ENCODE results near the gene SPOCK1. TPM values are rescaled to one million over a fixed set of nuclear protein-coding genes. Genes with fewer than 3 reads are reported as not detected.

Gene SPOCK1
- total RNA-seq, 1 experiment from 2014 or later, result 0.27 TPM

DNA sequence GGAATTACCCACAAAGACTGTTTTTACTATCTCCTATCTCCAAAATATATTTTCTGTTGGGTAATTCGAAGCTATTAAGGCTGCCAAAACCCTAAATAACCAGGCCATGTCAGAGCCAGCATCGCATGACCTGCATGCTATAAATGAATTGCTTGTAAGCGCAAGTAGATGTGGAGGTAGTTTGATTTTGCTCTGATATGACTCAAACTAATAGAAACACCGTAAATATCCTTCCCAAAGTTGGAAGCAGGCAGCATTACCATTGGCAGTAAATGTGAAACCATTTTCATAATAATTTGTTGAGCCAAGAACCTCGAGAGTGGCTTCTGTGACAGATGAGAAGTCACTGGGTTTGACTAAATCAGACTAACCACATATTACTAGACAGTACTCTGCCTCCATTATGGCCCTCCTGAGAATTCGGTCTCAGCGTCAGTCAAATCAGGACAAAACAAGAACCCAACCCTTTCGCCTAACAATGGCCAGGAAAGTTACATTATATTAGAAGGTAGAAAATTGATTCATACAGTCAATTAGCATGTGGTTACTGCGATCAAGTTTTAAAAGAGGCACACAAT is 289.8 kb downstream of the SPOCK1 start:
- DNase-seq (ENCODE audit: low read depth, low spot score) (no peak), ATAC-seq (no peak)
- Histone ChIP-seq H3K4me1 (ENCODE audit: control insufficient read depth in 1 of 2, insufficient read depth in 2 of 2, low read length in 2 of 2) (no peaks in the 10 kb centered on the region), H3K79me2 (ENCODE audit: insufficient read depth, low read length) (no peaks in the 10 kb centered on the region), H3K27ac (ENCODE audit: low read depth, low read length) (no peak overlapping the region), H3K36me3 (ENCODE audit: control insufficient read depth in 1 of 2, insufficient read depth in 2 of 2, low read length in 2 of 2) (no peaks in the 10 kb centered on the region), H3K9me2 (ENCODE audit: insufficient read depth) (no peaks in the 10 kb centered on the region), H3K9me3 (ENCODE audit: control insufficient read depth in 1 of 2, insufficient read depth in 1 of 2, low read depth in 1 of 2, low read length in 2 of 2) (no peaks in the 10 kb centered on the region), H3K27me3 (ENCODE audit: insufficient read depth, low read length) (peaks cover 10% of the 10 kb centered on the region; the same call in 1 of the 2 replicates), H2AFZ (ENCODE audit: low read depth, low read length, poor library complexity, severe bottlenecking) (no peak overlapping the region), H3K9ac (ENCODE audit: low read length) (no peak overlapping the region), H3K4me3 (replicated peaks in 1 of 2; ENCODE audit: low read depth in 1 of 2, low read length in 2 of 2) (no peak overlapping the region), H4K20me1 (ENCODE audit: insufficient read depth) (no peaks in the 10 kb centered on the region), H3K4me2 (ENCODE audit: low read length) (no peak overlapping the region)
- ChIA-PET POLR2A (no interaction called here), CTCF (no interaction called here), RAD21 (ENCODE audit: low non-redundant PET in 1 of 2, low total read pairs in 2 of 2, uncharacterized antibody in 2 of 2, unreplicated experiment in 2 of 2) (no interaction called here)
- TF ChIP-seq POLR2AphosphoS5 (IDR thresholded peaks at IDR 0.05; ENCODE audit: low read depth, low read length), result no peak
- no peak for TF ChIP-seq YY1 (IDR thresholded peaks at IDR 0.05; ENCODE audit: extremely low read depth, insufficient replicate concordance, low read depth, low read length)
- TF ChIP-seq, protein P1, sequence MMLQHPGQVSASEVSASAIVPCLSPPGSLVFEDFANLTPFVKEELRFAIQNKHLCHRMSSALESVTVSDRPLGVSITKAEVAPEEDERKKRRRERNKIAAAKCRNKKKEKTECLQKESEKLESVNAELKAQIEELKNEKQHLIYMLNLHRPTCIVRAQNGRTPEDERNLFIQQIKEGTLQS (IDR thresholded peaks at IDR 0.05), result no peak
- TF ChIP-seq ZFX (IDR thresholded peaks at IDR 0.05), result no peak
- no peak for TF ChIP-seq EZH2 (IDR thresholded peaks at IDR 0.05)
- no peak for TF ChIP-seq SIN3A (IDR thresholded peaks at IDR 0.05; ENCODE audit: low read depth)
- no peak for TF ChIP-seq ELF1 (IDR thresholded peaks at IDR 0.05; ENCODE audit: borderline replicate concordance, low read depth)
- no peak for TF ChIP-seq FOSL1 (IDR thresholded peaks at IDR 0.05; ENCODE audit: low read depth)
- no peak for TF ChIP-seq EGR1 (IDR thresholded peaks at IDR 0.05; ENCODE audit: low read depth)
- TF ChIP-seq, protein P2, sequence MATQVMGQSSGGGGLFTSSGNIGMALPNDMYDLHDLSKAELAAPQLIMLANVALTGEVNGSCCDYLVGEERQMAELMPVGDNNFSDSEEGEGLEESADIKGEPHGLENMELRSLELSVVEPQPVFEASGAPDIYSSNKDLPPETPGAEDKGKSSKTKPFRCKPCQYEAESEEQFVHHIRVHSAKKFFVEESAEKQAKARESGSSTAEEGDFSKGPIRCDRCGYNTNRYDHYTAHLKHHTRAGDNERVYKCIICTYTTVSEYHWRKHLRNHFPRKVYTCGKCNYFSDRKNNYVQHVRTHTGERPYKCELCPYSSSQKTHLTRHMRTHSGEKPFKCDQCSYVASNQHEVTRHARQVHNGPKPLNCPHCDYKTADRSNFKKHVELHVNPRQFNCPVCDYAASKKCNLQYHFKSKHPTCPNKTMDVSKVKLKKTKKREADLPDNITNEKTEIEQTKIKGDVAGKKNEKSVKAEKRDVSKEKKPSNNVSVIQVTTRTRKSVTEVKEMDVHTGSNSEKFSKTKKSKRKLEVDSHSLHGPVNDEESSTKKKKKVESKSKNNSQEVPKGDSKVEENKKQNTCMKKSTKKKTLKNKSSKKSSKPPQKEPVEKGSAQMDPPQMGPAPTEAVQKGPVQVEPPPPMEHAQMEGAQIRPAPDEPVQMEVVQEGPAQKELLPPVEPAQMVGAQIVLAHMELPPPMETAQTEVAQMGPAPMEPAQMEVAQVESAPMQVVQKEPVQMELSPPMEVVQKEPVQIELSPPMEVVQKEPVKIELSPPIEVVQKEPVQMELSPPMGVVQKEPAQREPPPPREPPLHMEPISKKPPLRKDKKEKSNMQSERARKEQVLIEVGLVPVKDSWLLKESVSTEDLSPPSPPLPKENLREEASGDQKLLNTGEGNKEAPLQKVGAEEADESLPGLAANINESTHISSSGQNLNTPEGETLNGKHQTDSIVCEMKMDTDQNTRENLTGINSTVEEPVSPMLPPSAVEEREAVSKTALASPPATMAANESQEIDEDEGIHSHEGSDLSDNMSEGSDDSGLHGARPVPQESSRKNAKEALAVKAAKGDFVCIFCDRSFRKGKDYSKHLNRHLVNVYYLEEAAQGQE (IDR thresholded peaks at IDR 0.05; ENCODE audit: low read depth), result no peak
- TF ChIP-seq RAD21 (IDR thresholded peaks at IDR 0.05; ENCODE audit: low read depth), result no peak
- TF ChIP-seq, protein P3, sequence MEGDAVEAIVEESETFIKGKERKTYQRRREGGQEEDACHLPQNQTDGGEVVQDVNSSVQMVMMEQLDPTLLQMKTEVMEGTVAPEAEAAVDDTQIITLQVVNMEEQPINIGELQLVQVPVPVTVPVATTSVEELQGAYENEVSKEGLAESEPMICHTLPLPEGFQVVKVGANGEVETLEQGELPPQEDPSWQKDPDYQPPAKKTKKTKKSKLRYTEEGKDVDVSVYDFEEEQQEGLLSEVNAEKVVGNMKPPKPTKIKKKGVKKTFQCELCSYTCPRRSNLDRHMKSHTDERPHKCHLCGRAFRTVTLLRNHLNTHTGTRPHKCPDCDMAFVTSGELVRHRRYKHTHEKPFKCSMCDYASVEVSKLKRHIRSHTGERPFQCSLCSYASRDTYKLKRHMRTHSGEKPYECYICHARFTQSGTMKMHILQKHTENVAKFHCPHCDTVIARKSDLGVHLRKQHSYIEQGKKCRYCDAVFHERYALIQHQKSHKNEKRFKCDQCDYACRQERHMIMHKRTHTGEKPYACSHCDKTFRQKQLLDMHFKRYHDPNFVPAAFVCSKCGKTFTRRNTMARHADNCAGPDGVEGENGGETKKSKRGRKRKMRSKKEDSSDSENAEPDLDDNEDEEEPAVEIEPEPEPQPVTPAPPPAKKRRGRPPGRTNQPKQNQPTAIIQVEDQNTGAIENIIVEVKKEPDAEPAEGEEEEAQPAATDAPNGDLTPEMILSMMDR (IDR thresholded peaks at IDR 0.05 in 2 of 3, conservative IDR thresholded peaks at IDR 0.05 in 1 of 3; ENCODE audit: borderline replicate concordance in 1 of 3, insufficient read depth in 1 of 3, low read depth in 2 of 3, low read length in 2 of 3), result no peak
- no peak for TF ChIP-seq JUND (IDR thresholded peaks at IDR 0.05)
- TF ChIP-seq ZNF274 (IDR thresholded peaks at IDR 0.05; ENCODE audit: low read depth, low read length), result no peak
- no peak for TF ChIP-seq CBX3 (IDR thresholded peaks at IDR 0.05; ENCODE audit: low read depth)
- no peak for TF ChIP-seq TCF7L2 (IDR thresholded peaks at IDR 0.05; ENCODE audit: borderline replicate concordance, extremely low read depth, insufficient read depth, insufficient read length)
- no peak for TF ChIP-seq CEBPB (IDR thresholded peaks at IDR 0.05; ENCODE audit: low read depth)
- intact Hi-C loops (cut with micrococcal nuclease), result no loop called here
- no TSS peak for BruUV-seq (replicated peaks)

Measured in HCT116 (cell line).